ENCODE data around the gene CDH12. TPM values are rescaled to one million over a fixed set of nuclear protein-coding genes. Genes with fewer than 3 reads are reported as not detected.

CDH12 gene
- total and polyA plus RNA-seq, 2 donors (not counting 3 experiments of a cell fraction or from before 2014, with no cell fraction given) = 0.03 TPM; not detected in 1

DNA sequence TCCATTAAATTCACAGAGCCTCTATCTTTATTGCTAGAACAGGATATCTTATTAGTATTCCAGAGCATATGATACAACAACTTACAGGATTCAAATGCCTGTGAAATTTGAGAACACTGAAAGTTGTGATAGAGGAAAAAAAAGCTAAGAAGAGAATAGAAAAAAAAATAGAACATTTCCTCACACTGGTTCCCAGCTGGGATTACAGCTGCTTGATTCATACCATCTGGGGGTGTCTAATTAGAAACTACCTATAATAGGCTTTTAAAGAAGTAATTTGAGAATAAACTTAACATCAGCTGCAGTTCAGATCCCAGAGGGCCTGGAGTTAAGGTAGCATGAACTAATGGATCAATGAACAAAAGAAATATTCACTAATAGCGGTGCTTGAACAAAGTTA, 922.0 kb downstream of the CDH12 start:
- Histone ChIP-seq H3K27me3 (ENCODE audit: control insufficient read depth in 2 of 2, insufficient read depth in 2 of 2, low read length in 2 of 2) (no peaks in the 10 kb centered on the region), H2AFZ (ENCODE audit: low read depth, low read length) (no peak overlapping the region), H3K36me3 (ENCODE audit: control insufficient read depth in 2 of 2, extremely low read depth in 1 of 2, insufficient read depth in 2 of 2, low read length in 2 of 2) (no peaks in the 10 kb centered on the region), H3K9me1 (replicated peaks; ENCODE audit: control insufficient read depth, extremely low read depth, insufficient read depth, low read length) (no peaks in the 10 kb centered on the region), H3K9ac (replicated peaks; ENCODE audit: extremely low read depth, insufficient read depth, low read length) (no peak overlapping the region), H4K20me1 (replicated peaks; ENCODE audit: control insufficient read depth, extremely low read depth, insufficient read depth, low read length) (no peaks in the 10 kb centered on the region), H3K4me2 (ENCODE audit: insufficient read depth, low read length) (no peak overlapping the region), H3K9me3 (replicated peaks; ENCODE audit: control insufficient read depth, insufficient read depth, low read length) (no peaks in the 10 kb centered on the region), H3K79me2 (ENCODE audit: control insufficient read depth, insufficient read depth, low read length) (no peaks in the 10 kb centered on the region), H3K4me1 (ENCODE audit: control insufficient read depth, extremely low read depth, insufficient read depth, low read length) (no peaks in the 10 kb centered on the region), H3K27ac (ENCODE audit: insufficient read depth, low read depth, low read length) (no peak overlapping the region), H3K4me3 (replicated peaks in 1 of 3; ENCODE audit: insufficient read depth in 1 of 3, low read depth in 1 of 3, low read length in 3 of 3) (no peak overlapping the region)
- ChIA-PET POLR2A (no interaction called here), CTCF (no interaction called here)
- dilution Hi-C loops (cut with MboI; ENCODE audit: extremely low pct_ligation_motif_present, low sequenced_read_pairs) = no loop called here
- FAIRE-seq (no peak), DNase-seq (ENCODE audit: low read depth, low spot score) (no peak)
- intact Hi-C loops (cut with micrococcal nuclease) = no loop called here
- TF ChIP-seq MYC (IDR thresholded peaks at IDR 0.05; ENCODE audit: low read depth, low read length) (no peak), JUN (IDR thresholded peaks at IDR 0.05; ENCODE audit: borderline replicate concordance, insufficient read depth, insufficient read length, low read depth) (no peak), GATA2 (IDR thresholded peaks at IDR 0.05; ENCODE audit: insufficient read depth, insufficient read length, low read depth, low read length) (no peak)
- TF ChIP-seq, protein P1, sequence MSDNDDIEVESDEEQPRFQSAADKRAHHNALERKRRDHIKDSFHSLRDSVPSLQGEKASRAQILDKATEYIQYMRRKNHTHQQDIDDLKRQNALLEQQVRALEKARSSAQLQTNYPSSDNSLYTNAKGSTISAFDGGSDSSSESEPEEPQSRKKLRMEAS (IDR thresholded peaks at IDR 0.05; ENCODE audit: insufficient read depth, insufficient read length) = no peak
- BruUV-seq (replicated peaks) = no TSS peak

DNA sequence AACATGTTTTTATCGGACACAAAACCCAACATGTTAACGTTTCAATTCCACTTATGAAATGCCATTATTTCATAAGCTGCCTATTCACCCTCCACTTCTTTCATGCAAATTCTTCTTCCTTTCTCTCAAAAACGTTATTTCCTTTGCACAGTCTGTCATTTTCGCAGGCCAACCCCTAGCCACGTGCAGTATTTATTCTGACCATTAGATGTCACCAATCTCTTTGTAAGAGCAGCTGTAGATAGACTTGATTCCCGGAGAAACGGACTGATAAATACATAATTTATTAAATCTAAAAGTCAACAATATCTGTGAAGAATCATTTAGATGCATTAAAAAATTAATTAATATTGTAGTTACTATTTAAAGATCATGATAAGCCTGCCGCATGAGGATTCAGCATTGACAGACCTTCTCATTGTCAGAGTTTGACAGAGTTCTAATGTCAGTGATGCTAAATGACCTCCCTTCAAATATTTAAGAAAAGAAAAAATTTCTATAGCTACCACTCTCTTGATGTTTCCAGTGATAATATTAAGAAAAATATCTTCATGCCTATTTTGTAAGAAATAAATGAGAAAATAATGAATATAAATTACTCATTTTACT, 933.6 kb downstream of the CDH12 start:
- dilution Hi-C loops (cut with MboI; ENCODE audit: extremely low pct_ligation_motif_present, low sequenced_read_pairs) = no loop called here
- Histone ChIP-seq H3K9me3 (replicated peaks; ENCODE audit: control insufficient read depth, insufficient read depth, low read length) (no peaks in the 10 kb centered on the region), H3K9ac (replicated peaks; ENCODE audit: extremely low read depth, insufficient read depth, low read length) (no peak overlapping the region), H3K36me3 (ENCODE audit: control insufficient read depth in 2 of 2, extremely low read depth in 1 of 2, insufficient read depth in 2 of 2, low read length in 2 of 2) (no peaks in the 10 kb centered on the region), H3K27me3 (ENCODE audit: control insufficient read depth in 2 of 2, insufficient read depth in 2 of 2, low read length in 2 of 2) (no peaks in the 10 kb centered on the region), H3K4me2 (ENCODE audit: insufficient read depth, low read length) (no peak overlapping the region), H3K4me3 (replicated peaks in 1 of 3; ENCODE audit: insufficient read depth in 1 of 3, low read depth in 1 of 3, low read length in 3 of 3) (no peak overlapping the region), H3K27ac (ENCODE audit: insufficient read depth, low read depth, low read length) (no peak overlapping the region), H3K9me1 (replicated peaks; ENCODE audit: control insufficient read depth, extremely low read depth, insufficient read depth, low read length) (no peaks in the 10 kb centered on the region), H3K79me2 (ENCODE audit: control insufficient read depth, insufficient read depth, low read length) (no peaks in the 10 kb centered on the region), H3K4me1 (ENCODE audit: control insufficient read depth, extremely low read depth, insufficient read depth, low read length) (peaks cover 18% of the 10 kb centered on the region), H2AFZ (ENCODE audit: low read depth, low read length) (no peak overlapping the region), H4K20me1 (replicated peaks; ENCODE audit: control insufficient read depth, extremely low read depth, insufficient read depth, low read length) (no peaks in the 10 kb centered on the region)
- CTCF ChIA-PET = interaction anchor here (0.6 to 1.5 kb wide), 9 partner anchors 9 to 302 kb away, joined by 3 to 9 read pairs (median 4); no protein-coding TSS in a partner anchor
- no TSS peak for BruUV-seq (replicated peaks)
- FAIRE-seq = no peak
- POLR2A ChIA-PET = no interaction called here
- TF ChIP-seq, protein P1 (IDR thresholded peaks at IDR 0.05; ENCODE audit: insufficient read depth, insufficient read length) = peak; percentile 30
- TF ChIP-seq, protein P2, sequence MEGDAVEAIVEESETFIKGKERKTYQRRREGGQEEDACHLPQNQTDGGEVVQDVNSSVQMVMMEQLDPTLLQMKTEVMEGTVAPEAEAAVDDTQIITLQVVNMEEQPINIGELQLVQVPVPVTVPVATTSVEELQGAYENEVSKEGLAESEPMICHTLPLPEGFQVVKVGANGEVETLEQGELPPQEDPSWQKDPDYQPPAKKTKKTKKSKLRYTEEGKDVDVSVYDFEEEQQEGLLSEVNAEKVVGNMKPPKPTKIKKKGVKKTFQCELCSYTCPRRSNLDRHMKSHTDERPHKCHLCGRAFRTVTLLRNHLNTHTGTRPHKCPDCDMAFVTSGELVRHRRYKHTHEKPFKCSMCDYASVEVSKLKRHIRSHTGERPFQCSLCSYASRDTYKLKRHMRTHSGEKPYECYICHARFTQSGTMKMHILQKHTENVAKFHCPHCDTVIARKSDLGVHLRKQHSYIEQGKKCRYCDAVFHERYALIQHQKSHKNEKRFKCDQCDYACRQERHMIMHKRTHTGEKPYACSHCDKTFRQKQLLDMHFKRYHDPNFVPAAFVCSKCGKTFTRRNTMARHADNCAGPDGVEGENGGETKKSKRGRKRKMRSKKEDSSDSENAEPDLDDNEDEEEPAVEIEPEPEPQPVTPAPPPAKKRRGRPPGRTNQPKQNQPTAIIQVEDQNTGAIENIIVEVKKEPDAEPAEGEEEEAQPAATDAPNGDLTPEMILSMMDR (IDR thresholded peaks at IDR 0.05; ENCODE audit: extremely low read depth in 1 of 2, insufficient read depth in 1 of 2, low read depth in 1 of 2, low read length in 2 of 2) = peak; percentile 50 to 55
- TF ChIP-seq POLR2A (IDR thresholded peaks at IDR 0.05; ENCODE audit: low read depth, low read length) (no peak), EZH2 (IDR thresholded peaks at IDR 0.05; ENCODE audit: borderline replicate concordance, low read depth, low read length, severe bottlenecking) (no peak), JUN (IDR thresholded peaks at IDR 0.05; ENCODE audit: borderline replicate concordance, insufficient read depth, insufficient read length, low read depth) (no peak)
- intact Hi-C loops (cut with micrococcal nuclease) = loop anchor here (5.0 to 10.0 kb wide), 2 partner anchors 102 to 295 kb away; no protein-coding TSS in a partner anchor
- DNase-seq (ENCODE audit: low read depth, low spot score) = peak; percentile 79

All from endothelial cell of umbilical vein (primary cell).